ENCODE measurements around the gene ADI1.

The ADI1 gene

GRCh38 chr2:3479430-3480320, 39.7 kb downstream of the ADI1 start:
- no peak for DNase-seq

GRCh38 chr2:3478846-3479385, 40.4 kb downstream of the ADI1 start:
- no peak for DNase-seq

- no peak for DNase-seq
Observed at GRCh38 chr2:3476985-3477327, 42.4 kb downstream of the ADI1 start.

GRCh38 chr2:3476321-3476984, 42.9 kb downstream of the ADI1 start:
- DNase-seq = no peak

GRCh38 chr2:3475771-3476170, 43.6 kb downstream of the ADI1 start:
- DNase-seq = no peak

GRCh38 chr2:3472966-3473365, 46.4 kb downstream of the ADI1 start:
- no peak for DNase-seq

GRCh38 chr2:3472296-3472695, 47.0 kb downstream of the ADI1 start:
- no peak for DNase-seq

- DNase-seq = no peak
Observed at GRCh38 chr2:3470856-3471737, 48.2 kb downstream of the ADI1 start.

GRCh38 chr2:3470166-3470651, 49.1 kb downstream of the ADI1 start:
- DNase-seq = no peak

- no peak for DNase-seq
Observed at GRCh38 chr2:3469486-3469885, 49.8 kb downstream of the ADI1 start.

- no peak for DNase-seq
Observed at GRCh38 chr2:3468296-3468988, 50.9 kb downstream of the ADI1 start.

GRCh38 chr2:3467654-3468053, 51.7 kb downstream of the ADI1 start:
- no peak for DNase-seq

GRCh38 chr2:3466966-3467365, 52.4 kb downstream of the ADI1 start:
- no peak for DNase-seq

GRCh38 chr2:3466482-3466863, 52.9 kb downstream of the ADI1 start:
- no peak for DNase-seq

- DNase-seq = no peak
Observed at GRCh38 chr2:3465844-3466481, 53.4 kb downstream of the ADI1 start.

GRCh38 chr2:3465328-3465727, 54.0 kb downstream of the ADI1 start:
- no peak for DNase-seq

GRCh38 chr2:3464401-3465005, 54.8 kb downstream of the ADI1 start:
- no peak for DNase-seq

GRCh38 chr2:3463944-3464343, 55.4 kb downstream of the ADI1 start:
- DNase-seq = no peak

- no peak for DNase-seq
Observed at GRCh38 chr2:3463186-3463835, 56.0 kb downstream of the ADI1 start.

- DNase-seq = no peak
Observed at GRCh38 chr2:3462493-3463104, 56.7 kb downstream of the ADI1 start.
